ENCODE data around the gene THAP10.
"Not testable (repeated sequence)": the region's sequence is repeated elsewhere in the genome, so short reads cannot be mapped to it uniquely, and the experiment has no call there.

THAP10 gene

GRCh38 chr15:70892002-70892911 lies at the start of gene THAP10, which contains the start of gene LRRC49:
THAP10 (minus strand) TSS chr15:70892433; CDS start chr15:70892272, 161 bp downstream.
LRRC49 (plus strand) TSS chr15:70892826; CDS start chr15:70892895, 69 bp downstream.
- no peak for DNase-seq (ENCODE audit: low read depth, low spot score)

- DNase-seq (ENCODE audit: low read depth, low spot score) = no peak
These were observed 44.1 kb upstream of the THAP10 start for GRCh38 chr15:70936326-70936725.

- no peak for DNase-seq (ENCODE audit: low read depth, low spot score)
These were observed 43.4 kb upstream of the THAP10 start for GRCh38 chr15:70935631-70936030.

- DNase-seq (ENCODE audit: low read depth, low spot score) = no peak
These were observed 41.2 kb upstream of the THAP10 start for GRCh38 chr15:70933411-70933810.

DNA sequence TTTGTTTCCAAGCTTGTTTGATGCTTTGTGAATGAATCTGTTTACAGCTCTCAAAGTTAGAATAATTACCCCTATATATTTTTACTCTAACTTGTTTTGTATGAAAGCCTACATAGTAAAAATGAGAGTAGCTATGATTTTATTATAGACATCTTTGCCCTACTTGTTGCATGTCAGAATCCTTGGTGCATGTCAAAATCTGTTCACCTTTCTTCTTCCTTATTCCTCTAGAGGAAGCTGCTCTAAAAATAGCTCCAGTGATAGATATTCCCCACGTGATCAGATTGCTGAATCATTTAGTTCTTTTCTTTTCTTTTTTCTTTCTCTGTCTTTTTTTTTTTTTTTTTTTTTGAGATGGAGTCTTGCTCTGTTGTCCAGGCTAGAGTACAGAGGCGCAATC lies 40.2 kb upstream of the THAP10 start:
- DNase-seq (ENCODE audit: low read depth, low spot score) = no peak

- DNase-seq (ENCODE audit: low read depth, low spot score) = no peak
These were observed 39.6 kb upstream of the THAP10 start for GRCh38 chr15:70931821-70932220.

GRCh38 chr15:70926914-70927313 lies 34.7 kb upstream of the THAP10 start:
- not testable (repeated sequence) for DNase-seq (ENCODE audit: low read depth, low spot score)

DNA sequence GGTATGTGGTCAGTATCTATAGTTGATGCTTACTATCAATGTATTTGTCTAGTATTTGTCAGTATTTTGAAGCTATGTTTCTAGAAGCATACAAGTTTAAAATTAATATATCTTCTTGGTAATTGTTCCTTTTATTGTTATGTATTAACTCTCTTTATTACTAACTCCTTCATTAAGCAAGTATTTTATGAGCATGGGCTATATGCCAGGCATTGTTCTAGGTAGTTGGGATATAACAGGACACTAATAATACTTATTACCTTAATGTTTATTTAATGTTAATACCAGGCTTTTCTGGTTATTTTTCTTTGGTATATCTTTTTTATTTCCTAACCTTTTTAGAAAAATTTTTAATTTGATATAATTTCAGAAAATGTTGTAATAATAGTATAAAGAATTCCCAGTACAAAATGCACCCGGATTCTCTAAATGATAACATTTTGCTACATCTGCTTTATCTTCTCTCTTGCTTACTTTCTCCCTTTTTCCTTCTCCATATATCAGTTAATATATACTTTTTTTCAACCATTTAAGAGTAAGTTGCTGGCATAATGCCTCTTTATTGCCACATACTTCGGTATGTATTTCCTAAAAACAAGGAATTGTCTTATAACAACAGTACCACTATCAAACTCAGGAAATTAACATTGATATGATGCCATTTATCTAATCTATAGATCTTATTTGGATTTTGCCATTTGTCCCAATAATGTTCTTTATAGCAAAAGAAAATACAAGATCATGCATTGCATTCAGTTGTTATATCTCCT lies 31.3 kb upstream of the THAP10 start:
- DNase-seq (ENCODE audit: low read depth, low spot score) = no peak

DNA sequence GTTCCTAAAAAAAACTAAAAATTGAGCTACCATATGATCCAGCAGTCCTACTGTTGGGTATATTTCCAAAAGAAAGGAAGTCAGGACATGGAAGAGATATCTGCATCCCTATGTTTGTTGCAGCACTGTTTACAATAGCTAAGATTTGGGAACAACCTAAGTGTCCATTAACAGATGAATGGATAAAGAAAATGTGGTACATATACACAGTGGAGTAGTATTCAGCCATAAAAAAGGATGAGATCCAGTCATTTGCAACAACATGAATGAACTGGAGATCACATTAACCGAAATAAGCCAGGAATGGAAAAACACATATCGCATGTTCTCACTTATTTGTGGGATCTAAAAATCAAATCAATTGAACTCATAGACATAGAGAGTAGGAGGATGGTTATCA lies 29.9 kb upstream of the THAP10 start:
- no peak for DNase-seq (ENCODE audit: low read depth, low spot score)

GRCh38 chr15:70920981-70921696 lies 28.9 kb upstream of the THAP10 start:
- no peak for DNase-seq (ENCODE audit: low read depth, low spot score)

DNA sequence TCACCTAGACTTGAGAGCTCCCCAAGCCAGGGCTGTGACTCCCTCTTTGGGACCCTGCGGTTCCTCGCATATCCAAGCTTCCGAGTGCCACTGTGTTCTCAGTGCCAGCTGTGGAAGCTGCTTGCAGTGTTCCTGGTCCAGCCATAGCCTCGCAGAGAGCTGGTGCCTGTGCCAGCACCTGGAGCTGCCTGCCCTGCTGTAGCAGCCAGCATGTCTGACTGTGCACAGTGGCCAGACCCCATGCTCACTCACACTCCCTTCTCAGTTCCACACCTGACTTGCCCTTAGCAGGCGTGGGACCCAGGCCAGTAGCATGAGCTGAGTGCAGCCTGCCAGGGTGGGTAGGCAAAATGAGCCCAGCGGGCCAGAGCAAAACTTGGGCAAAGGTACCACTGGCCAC lies 25.7 kb upstream of the THAP10 start:
- no peak for DNase-seq (ENCODE audit: low read depth, low spot score)

- no peak for DNase-seq (ENCODE audit: low read depth, low spot score)
These were observed 24.3 kb upstream of the THAP10 start for GRCh38 chr15:70916531-70916930.

DNA sequence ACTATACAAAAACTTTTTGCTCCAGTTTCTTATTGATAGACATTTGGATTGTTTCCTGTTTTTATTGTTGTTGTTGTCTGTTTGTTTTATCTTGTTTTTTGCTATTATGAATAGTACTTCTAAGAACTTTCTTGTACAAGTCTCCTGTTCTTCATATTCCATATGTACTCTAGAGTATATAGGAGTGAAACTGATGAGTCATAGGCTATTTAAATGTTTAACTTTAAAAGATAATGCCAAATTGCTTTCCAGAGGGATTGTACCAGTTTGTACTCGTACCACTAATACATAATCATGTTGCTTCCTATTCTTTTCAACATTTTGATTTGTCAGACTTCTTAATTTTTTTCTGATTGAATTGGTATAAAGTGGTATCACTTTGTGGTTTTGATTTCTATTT lies 20.0 kb upstream of the THAP10 start:
- no peak for DNase-seq (ENCODE audit: low read depth, low spot score)

GRCh38 chr15:70910958-70911357 lies 18.7 kb upstream of the THAP10 start:
- no peak for DNase-seq (ENCODE audit: low read depth, low spot score)

GRCh38 chr15:70907784-70908471 lies 15.7 kb upstream of the THAP10 start:
- no peak for DNase-seq (ENCODE audit: low read depth, low spot score)

DNA sequence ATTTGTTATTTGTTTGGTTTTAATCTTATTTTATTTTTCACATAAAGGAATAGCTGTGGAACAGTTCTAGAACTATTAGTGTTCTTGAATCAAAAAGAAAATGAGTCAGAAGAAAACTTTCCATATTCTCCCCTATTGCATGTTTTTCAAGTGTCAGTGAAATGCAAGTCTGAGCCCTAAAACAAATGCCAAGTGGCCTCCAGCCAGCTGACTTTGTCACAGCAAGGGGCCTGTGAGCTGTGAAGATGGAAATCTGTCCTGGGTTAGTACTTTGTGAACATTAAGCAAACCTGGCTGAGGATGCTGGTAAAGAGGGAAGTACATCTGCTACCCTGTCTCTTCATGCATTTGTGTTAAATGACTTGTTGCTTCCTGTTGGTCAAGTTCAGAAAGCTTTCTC lies 14.6 kb upstream of the THAP10 start:
- no peak for DNase-seq (ENCODE audit: low read depth, low spot score)

GRCh38 chr15:70902107-70902506 lies 9.9 kb upstream of the THAP10 start:
- no peak for DNase-seq (ENCODE audit: low read depth, low spot score)

GRCh38 chr15:70892912-70893560 lies 803 bp upstream of the THAP10 start:
- no peak for DNase-seq (ENCODE audit: low read depth, low spot score)

- DNase-seq (ENCODE audit: low read depth, low spot score) = no peak
These were observed 9.9 kb downstream of the THAP10 start for GRCh38 chr15:70882361-70882760.

- no peak for DNase-seq (ENCODE audit: low read depth, low spot score)
These were observed 11.5 kb downstream of the THAP10 start for GRCh38 chr15:70880781-70881180.

GRCh38 chr15:70879401-70879800 lies 12.8 kb downstream of the THAP10 start:
- no peak for DNase-seq (ENCODE audit: low read depth, low spot score)
